ENCODE measurements around the gene SLC8A3. TPM values are rescaled to one million over a fixed set of nuclear protein-coding genes. Genes with fewer than 3 reads are reported as not detected.

SLC8A3 gene
- total and polyA plus RNA-seq, 2 experiments from 2014 or later: not detected

DNA sequence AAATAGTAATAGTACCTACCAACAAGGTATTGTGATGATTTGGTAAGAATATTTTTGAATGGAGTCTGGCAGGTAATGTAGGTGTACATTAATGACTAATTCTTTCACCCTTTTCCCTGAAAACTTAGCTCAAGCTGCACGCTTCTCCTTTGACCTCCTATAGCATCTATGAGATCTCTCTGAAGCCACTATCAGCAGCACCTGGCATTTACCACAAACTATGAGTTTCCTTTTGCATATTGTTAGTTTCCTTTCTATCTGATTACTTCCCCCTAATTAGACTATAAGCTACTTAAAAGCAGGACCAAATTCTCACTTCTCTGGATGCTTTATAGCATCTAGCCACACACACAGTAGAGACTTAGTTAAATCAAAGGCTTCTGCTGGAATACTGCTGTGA lies 48.1 kb downstream of the SLC8A3 start:
- no peak for DNase-seq
- Histone ChIP-seq H4K20me1 (ENCODE audit: insufficient read depth) (no peaks in the 10 kb centered on the region), H3K9me3 (ENCODE audit: low read depth) (no peaks in the 10 kb centered on the region), H3K4me1 (ENCODE audit: insufficient read depth) (no peaks in the 10 kb centered on the region), H3K27ac (no peak overlapping the region), H3K9ac (no peak overlapping the region), H3K27me3 (replicated peaks; ENCODE audit: insufficient read depth) (no peaks in the 10 kb centered on the region), H3K36me3 (ENCODE audit: low read depth) (no peaks in the 10 kb centered on the region), H2AFZ (no peak overlapping the region), H3K79me2 (ENCODE audit: insufficient read depth) (no peaks in the 10 kb centered on the region), H3K9me2 (ENCODE audit: insufficient read depth) (no peaks in the 10 kb centered on the region), H3K4me3 (no peak overlapping the region), H3F3A (ENCODE audit: insufficient read depth) (no peaks in the 10 kb centered on the region), H3K4me2 (ENCODE audit: unreplicated experiment) (no peak overlapping the region)
- 4 to 15% methylated on average over 1 of the region's 1 CpG for WGBS, 2 experiments (ENCODE audit: low coverage in 1 of 2, low lambda C conversion rate in 2 of 2, missing lambda C conversion rate in 2 of 2)
- in situ Hi-C loops (cut with MboI): no loop called here
- TF ChIP-seq EZH2 (IDR thresholded peaks at IDR 0.05; ENCODE audit: insufficient read depth, poor library complexity, severe bottlenecking) (no peak), EZH2phosphoT487 (IDR thresholded peaks at IDR 0.05; ENCODE audit: insufficient read depth, low read depth) (no peak)

DNA sequence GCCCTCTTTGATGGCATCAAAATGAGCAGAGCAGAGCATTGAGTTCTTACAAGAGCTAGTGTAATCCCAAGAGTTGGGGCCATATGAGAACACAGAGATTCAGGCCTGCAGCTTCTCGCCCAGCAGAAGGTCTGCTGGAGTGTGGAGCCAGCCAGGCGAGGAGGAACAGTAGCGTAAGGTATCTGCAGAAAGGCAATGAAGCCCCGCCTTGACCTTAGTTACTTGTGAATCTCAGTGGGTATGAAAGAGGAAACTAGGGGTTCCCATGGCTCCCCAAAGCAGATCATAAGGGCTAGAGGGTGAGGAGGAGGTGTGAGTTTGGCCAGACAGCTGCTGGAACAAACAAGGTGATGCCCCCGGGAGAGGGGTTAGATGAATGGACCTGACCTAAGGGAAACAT lies 49.4 kb downstream of the SLC8A3 start:
- Histone ChIP-seq H3K9ac (no peak overlapping the region), H3K79me2 (ENCODE audit: insufficient read depth) (no peaks in the 10 kb centered on the region), H2AFZ (no peak overlapping the region), H3K9me2 (ENCODE audit: insufficient read depth) (no peaks in the 10 kb centered on the region), H3K27ac (no peak overlapping the region), H3K4me3 (no peak overlapping the region), H4K20me1 (ENCODE audit: insufficient read depth) (no peaks in the 10 kb centered on the region), H3K36me3 (ENCODE audit: low read depth) (no peaks in the 10 kb centered on the region), H3K4me2 (ENCODE audit: unreplicated experiment) (no peak overlapping the region), H3K4me1 (ENCODE audit: insufficient read depth) (no peaks in the 10 kb centered on the region), H3F3A (ENCODE audit: insufficient read depth) (no peaks in the 10 kb centered on the region), H3K9me3 (ENCODE audit: low read depth) (no peaks in the 10 kb centered on the region), H3K27me3 (replicated peaks; ENCODE audit: insufficient read depth) (no peaks in the 10 kb centered on the region)
- in situ Hi-C loops (cut with MboI): no loop called here
- TF ChIP-seq EZH2 (IDR thresholded peaks at IDR 0.05; ENCODE audit: insufficient read depth, poor library complexity, severe bottlenecking) (no peak), EZH2phosphoT487 (IDR thresholded peaks at IDR 0.05; ENCODE audit: insufficient read depth, low read depth) (no peak)
- DNase-seq: no peak
- 15 to 17% methylated on average over 5 of the region's 5 CpGs for WGBS, 2 experiments (ENCODE audit: low coverage in 1 of 2, low lambda C conversion rate in 2 of 2, missing lambda C conversion rate in 2 of 2)

DNA sequence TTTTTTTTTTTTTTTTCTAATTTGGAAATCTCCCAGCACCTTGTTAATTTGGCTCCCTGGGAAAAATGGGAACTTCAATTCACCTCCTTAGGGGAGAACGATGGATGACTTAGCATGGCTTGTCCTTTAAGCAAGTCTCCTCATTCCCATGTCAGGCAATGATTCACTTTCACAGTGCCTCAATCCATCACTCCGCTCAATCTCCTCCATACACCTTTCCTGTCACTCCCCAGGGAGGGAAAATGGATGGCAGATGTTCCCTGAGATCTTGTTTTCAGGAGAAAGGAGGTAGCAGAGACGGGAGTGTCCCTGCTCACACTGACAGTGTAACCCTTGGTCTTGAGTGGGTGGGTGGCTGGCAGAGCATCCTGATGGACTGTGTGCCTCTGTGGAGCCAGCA lies 51.0 kb downstream of the SLC8A3 start:
- Histone ChIP-seq H3K79me2 (ENCODE audit: insufficient read depth) (no peaks in the 10 kb centered on the region), H3K9me3 (ENCODE audit: low read depth) (no peaks in the 10 kb centered on the region), H3K36me3 (ENCODE audit: low read depth) (no peaks in the 10 kb centered on the region), H3K4me3 (no peak overlapping the region), H3K9me2 (ENCODE audit: insufficient read depth) (no peaks in the 10 kb centered on the region), H4K20me1 (ENCODE audit: insufficient read depth) (no peaks in the 10 kb centered on the region), H2AFZ (no peak overlapping the region), H3K27me3 (replicated peaks; ENCODE audit: insufficient read depth) (no peaks in the 10 kb centered on the region), H3K9ac (no peak overlapping the region), H3K27ac (no peak overlapping the region), H3K4me1 (ENCODE audit: insufficient read depth) (no peaks in the 10 kb centered on the region), H3F3A (ENCODE audit: insufficient read depth) (no peaks in the 10 kb centered on the region), H3K4me2 (ENCODE audit: unreplicated experiment) (no peak overlapping the region)
- WGBS, 2 experiments (ENCODE audit: low coverage in 1 of 2, low lambda C conversion rate in 2 of 2, missing lambda C conversion rate in 2 of 2): 0 to 10% methylated on average over 3 of the region's 3 CpGs
- TF ChIP-seq EZH2phosphoT487 (IDR thresholded peaks at IDR 0.05; ENCODE audit: insufficient read depth, low read depth) (no peak), EZH2 (IDR thresholded peaks at IDR 0.05; ENCODE audit: insufficient read depth, poor library complexity, severe bottlenecking) (no peak)
- no peak for DNase-seq
- in situ Hi-C loops (cut with MboI): no loop called here

DNA sequence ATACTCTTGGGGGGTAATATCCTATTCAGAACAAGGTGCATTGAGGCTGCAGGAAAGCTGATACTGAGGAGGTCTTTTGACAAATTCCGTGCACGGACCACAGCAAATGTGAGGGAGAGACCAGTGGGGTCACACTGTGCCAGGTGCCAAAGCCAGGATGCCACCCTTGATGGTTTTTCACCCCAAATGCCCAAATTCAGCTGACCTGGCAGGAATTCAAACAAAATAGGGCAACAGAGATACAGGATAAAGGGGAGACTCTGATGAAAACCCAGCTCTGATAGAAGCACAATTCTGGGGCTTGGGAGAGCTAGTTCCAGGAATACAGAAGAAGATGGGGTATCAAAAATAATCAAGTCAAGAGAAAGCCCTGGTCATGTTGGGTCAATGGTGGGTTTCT lies 55.3 kb downstream of the SLC8A3 start:
- WGBS, 2 experiments (ENCODE audit: low coverage in 1 of 2, low lambda C conversion rate in 2 of 2, missing lambda C conversion rate in 2 of 2): 3 to 7% methylated on average over 2 of the region's 2 CpGs
- TF ChIP-seq EZH2phosphoT487 (IDR thresholded peaks at IDR 0.05; ENCODE audit: insufficient read depth, low read depth): no peak
- no peak for TF ChIP-seq EZH2 (IDR thresholded peaks at IDR 0.05; ENCODE audit: insufficient read depth, poor library complexity, severe bottlenecking)
- Histone ChIP-seq H3K9ac (no peak overlapping the region), H3K27ac (no peak overlapping the region), H3K9me3 (ENCODE audit: low read depth) (no peaks in the 10 kb centered on the region), H3F3A (ENCODE audit: insufficient read depth) (no peaks in the 10 kb centered on the region), H4K20me1 (ENCODE audit: insufficient read depth) (no peaks in the 10 kb centered on the region), H3K4me3 (no peak overlapping the region), H3K36me3 (ENCODE audit: low read depth) (no peaks in the 10 kb centered on the region), H2AFZ (no peak overlapping the region), H3K4me1 (ENCODE audit: insufficient read depth) (no peaks in the 10 kb centered on the region), H3K27me3 (replicated peaks; ENCODE audit: insufficient read depth) (no peaks in the 10 kb centered on the region), H3K9me2 (ENCODE audit: insufficient read depth) (no peaks in the 10 kb centered on the region), H3K4me2 (ENCODE audit: unreplicated experiment) (no peak overlapping the region), H3K79me2 (ENCODE audit: insufficient read depth) (no peaks in the 10 kb centered on the region)
- DNase-seq: no peak
- in situ Hi-C loops (cut with MboI): no loop called here

DNA sequence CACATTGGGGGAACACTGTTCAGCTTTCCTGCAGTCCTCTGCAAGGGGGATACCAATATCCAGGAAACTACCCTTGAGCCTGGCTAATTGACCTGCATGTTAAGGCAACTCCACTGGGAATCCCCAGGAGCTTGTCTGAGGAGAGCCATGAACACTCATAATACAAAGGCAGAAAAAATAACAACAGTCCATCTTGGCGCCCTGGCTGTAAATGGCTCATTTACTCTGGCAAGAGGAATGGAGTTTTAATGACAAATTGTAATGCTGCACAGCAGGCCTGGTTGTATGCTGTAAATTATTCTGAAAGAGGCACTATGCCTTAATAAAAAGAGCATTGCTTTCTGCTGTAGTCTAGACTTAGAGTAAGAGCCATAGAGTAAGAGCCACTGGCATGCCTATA lies 58.3 kb downstream of the SLC8A3 start:
- H3K27me3 ChIP-seq (replicated peaks; ENCODE audit: insufficient read depth): no peaks in the 10 kb centered on the region
- H4K20me1 ChIP-seq (ENCODE audit: insufficient read depth): no peaks in the 10 kb centered on the region
- DNase-seq: no peak
- no peak overlapping the region for H3K27ac ChIP-seq
- H3K4me1 ChIP-seq (ENCODE audit: insufficient read depth): no peaks in the 10 kb centered on the region
- no peak overlapping the region for H3K4me3 ChIP-seq
- in situ Hi-C loops (cut with MboI): no loop called here
- H3K36me3 ChIP-seq (ENCODE audit: low read depth): no peaks in the 10 kb centered on the region
- no peak overlapping the region for H3K9ac ChIP-seq
- H3K9me3 ChIP-seq (ENCODE audit: low read depth): no peaks in the 10 kb centered on the region
- 4 to 8% methylated on average over 1 of the region's 1 CpG for WGBS, 2 experiments (ENCODE audit: low coverage in 1 of 2, low lambda C conversion rate in 2 of 2, missing lambda C conversion rate in 2 of 2)
- no peaks in the 10 kb centered on the region for H3K79me2 ChIP-seq (ENCODE audit: insufficient read depth)
- H3K9me2 ChIP-seq (ENCODE audit: insufficient read depth): no peaks in the 10 kb centered on the region
- TF ChIP-seq EZH2phosphoT487 (IDR thresholded peaks at IDR 0.05; ENCODE audit: insufficient read depth, low read depth) (no peak), EZH2 (IDR thresholded peaks at IDR 0.05; ENCODE audit: insufficient read depth, poor library complexity, severe bottlenecking) (no peak)
- H3K4me2 ChIP-seq (ENCODE audit: unreplicated experiment): no peak overlapping the region
- no peaks in the 10 kb centered on the region for H3F3A ChIP-seq (ENCODE audit: insufficient read depth)
- no peak overlapping the region for H2AFZ ChIP-seq
